B cell (primary cell): Measurements from ENCODE around the gene PRKCA. TPM values are rescaled to one million over a fixed set of nuclear protein-coding genes. Genes with fewer than 3 reads are reported as not detected.

ENCODE experiments used
- ATAC-seq: fragments of 200-7000 bp; cut with Tn5 transposase; one replicate; pipeline ENCODE4 v1.10.0; 2021; ENCODE audit warnings: low read depth, mild to moderate bottlenecking, moderate number of reproducible peaks, moderate library complexity
- CTCF ChIA-PET: fragments of 350-600 bp; sonication (Branson Sonifier 250); formaldehyde crosslinking; loops from one replicate; lab custom pipeline; 2021; ENCODE audit warnings: antibody characterized with exemption, inconsistent platforms; lab: Charles Lee
- POLR2A ChIA-PET: fragments of 350-600 bp; sonication (Branson Sonifier 250); formaldehyde crosslinking; loops from one replicate; lab custom pipeline; 2021; ENCODE audit warnings: antibody characterized with exemption; lab: Charles Lee
- DNase-seq: peaks from one replicate; pipeline ENCODE4 v3.0.0; 2013
- H2AFZ ChIP-seq: 2 replicates; pipeline ENCODE4 v1.6.1; 2012; ENCODE audit warnings: mild to moderate bottlenecking, low read depth, low read length; ENCODE audit not compliant: insufficient read depth, poor library complexity, severe bottlenecking
- H3K27ac ChIP-seq, 2 donors: 1 replicate in 1 of 2; 2 replicates in 1 of 2; pipeline ENCODE4 v1.5.1; 2012 to 2013; ENCODE audit warnings: low read length in 2 of 2, mild to moderate bottlenecking in 2 of 2, moderate library complexity in 1 of 2
- H3K27me3 ChIP-seq, 4 experiments: fragments of 200-600 bp in 1 of 4; sonication (generic) in 1 of 4; replicated peaks in 1 of 4; 1 replicate in 2 of 4; 2 replicates in 2 of 4; pipeline versions ENCODE4 v1.6.1 to v1.7.0; 2013 to 2016; ENCODE audit warnings: low read length in 3 of 4, mild to moderate bottlenecking in 2 of 4, mixed read lengths in 1 of 4, moderate library complexity in 1 of 4; ENCODE audit not compliant: insufficient read depth in 4 of 4, control insufficient read depth in 3 of 4; ENCODE audit errors: control extremely low read depth in 1 of 4
- H3K36me3 ChIP-seq, 2 experiments: replicated peaks in 1 of 2; 1 replicate in 1 of 2; 2 replicates in 1 of 2; pipeline versions ENCODE4 v1.6.1 to v1.7.1; 2013; ENCODE audit warnings: low read length in 1 of 2; ENCODE audit not compliant: insufficient read depth in 2 of 2, control insufficient read depth in 1 of 2; ENCODE audit errors: control extremely low read depth in 1 of 2, extremely low read depth in 1 of 2
- H3K4me1 ChIP-seq, 2 donors: fragments of 200-600 bp in 1 of 2; sonication (generic) in 1 of 2; 1 replicate in 1 of 2; 2 replicates in 1 of 2; pipeline versions ENCODE4 v1.5.1 to v1.6.1; 2013 to 2017; ENCODE audit warnings: low read length in 2 of 2; ENCODE audit not compliant: control insufficient read depth in 2 of 2, insufficient read depth in 2 of 2
- H3K4me2 ChIP-seq: replicated peaks from 2 replicates; pipeline ENCODE3; 2012; ENCODE audit warnings: mild to moderate bottlenecking, low read depth, low read length; ENCODE audit not compliant: poor library complexity, severe bottlenecking
- H3K4me3 ChIP-seq, 5 experiments: fragments of 200-600 bp in 1 of 5; sonication (generic) in 1 of 5; 1 replicate in 3 of 5; 2 replicates in 2 of 5; pipeline versions ENCODE4 v1.5.1 to v1.7.0; 2011 to 2016; ENCODE audit warnings: low read length in 4 of 5, mild to moderate bottlenecking in 4 of 5, low read depth in 2 of 5, control low read depth in 1 of 5, moderate library complexity in 1 of 5; ENCODE audit not compliant: insufficient read depth in 1 of 5; ENCODE audit errors: control extremely low read depth in 1 of 5, extremely low read depth in 1 of 5
- H3K79me2 ChIP-seq: fragments of 200-600 bp; sonication (generic); one replicate; pipeline ENCODE4 v1.6.0; 2016; ENCODE audit warnings: low read length; ENCODE audit not compliant: control insufficient read depth, insufficient read depth
- H3K9ac ChIP-seq: fragments of 200-600 bp; sonication (generic); 2 replicates; pipeline ENCODE4 v1.6.1; 2017; ENCODE audit warnings: mild to moderate bottlenecking, low read length, moderate library complexity
- H3K9me3 ChIP-seq, 3 donors: one replicate each; pipeline versions ENCODE4 v1.6.1 to v1.7.1; 2013; ENCODE audit warnings: low read length in 2 of 3; ENCODE audit not compliant: control insufficient read depth in 2 of 3, insufficient read depth in 1 of 3; ENCODE audit errors: control extremely low read depth in 1 of 3
- H4K20me1 ChIP-seq: 2 replicates; pipeline ENCODE4 v1.6.0; 2012; ENCODE audit warnings: mild to moderate bottlenecking, low read length; ENCODE audit not compliant: insufficient read depth, control insufficient read depth, poor library complexity, severe bottlenecking
- H3K27ac Mint-ChIP-seq: one replicate; pipeline ENCODE4 v1.8.0; 2021; ENCODE audit warnings: mixed read lengths
- H3K27me3 Mint-ChIP-seq: one replicate; pipeline ENCODE4 v1.8.0; 2021; ENCODE audit warnings: mixed read lengths
- H3K4me1 Mint-ChIP-seq: one replicate; pipeline ENCODE4 v1.8.0; 2021; ENCODE audit warnings: mixed read lengths
- H3K4me3 Mint-ChIP-seq: one replicate; pipeline ENCODE4 v1.8.0; 2021; ENCODE audit warnings: mixed read lengths
- H3K9me3 Mint-ChIP-seq: one replicate; pipeline ENCODE4 v1.8.0; 2022; ENCODE audit warnings: mixed read lengths; ENCODE audit not compliant: insufficient read depth
- EZH2 ChIP-seq: IDR thresholded peaks from 2 replicates; pipeline ENCODE4 v1.6.1; 2012; ENCODE audit warnings: borderline replicate concordance, low read depth, mild to moderate bottlenecking, moderate library complexity, low read length; ENCODE audit not compliant: insufficient read depth, poor library complexity, severe bottlenecking
- WGBS: methylation state at CpG from one replicate; pipeline ENCODE4 v1.1.5; 2013; ENCODE audit warnings: missing lambda C conversion rate; ENCODE audit not compliant: insufficient coverage; 5-methylcytosine and 5-hydroxymethylcytosine counted together
- intact Hi-C: fragments of 100-400 bp; cut with micrococcal nuclease; formaldehyde crosslinking; loops from one replicate; pipeline ENCODE4 v1.10.0; 2022
- polyA plus RNA-seq: library from polyadenylated mRNA; depleted of rRNA; stranded (reverse); fragments of >200 nt; gene quantifications from 2 replicates; pipeline ENCODE4 v1.2.3, GENCODE V29; 2012
- total RNA-seq, 2 donors: library from RNA; stranded (reverse); fragments of 120-200 nt in 1 of 2; gene quantifications; 1 replicate in 1 of 2; 2 replicates in 1 of 2; pipeline versions ENCODE4 v1.2.3 to v1.2.4, GENCODE V29; 2013 to 2022
- TF ChIP-seq, protein P1 (sequence below): fragments of 200-600 bp; IDR thresholded peaks from one replicate; pipeline ENCODE4 v1.8.0; 2022; ENCODE audit warnings: antibody characterized with exemption, mild to moderate bottlenecking

PRKCA gene
- total and polyA plus RNA-seq, 2 donors (not counting 1 experiment from before 2014, with no cell fraction given): 0.33 to 7.7 TPM

DNA sequence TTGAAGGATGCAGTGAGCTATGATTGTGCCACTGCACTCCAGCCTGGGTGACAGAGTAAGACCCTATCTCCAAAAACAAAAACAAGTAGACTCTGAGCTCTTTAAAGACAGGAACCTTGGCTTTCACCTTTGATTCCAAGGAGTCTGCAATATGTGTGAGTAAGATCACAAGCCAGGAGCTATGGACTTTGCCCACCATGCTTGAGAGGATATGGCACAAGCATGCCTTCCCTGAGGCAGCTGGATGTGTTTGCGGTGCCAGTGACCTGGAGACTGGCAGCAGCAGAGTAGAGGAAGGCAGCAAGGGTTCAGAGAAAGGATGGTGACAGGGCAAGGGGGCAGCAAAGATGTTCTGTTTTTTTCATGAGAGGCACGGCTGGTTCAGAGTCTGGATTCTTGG lies 14.5 kb upstream of the PRKCA start:
- POLR2A ChIA-PET: no interaction called here
- no peak for TF ChIP-seq EZH2
- TF ChIP-seq, protein P1, sequence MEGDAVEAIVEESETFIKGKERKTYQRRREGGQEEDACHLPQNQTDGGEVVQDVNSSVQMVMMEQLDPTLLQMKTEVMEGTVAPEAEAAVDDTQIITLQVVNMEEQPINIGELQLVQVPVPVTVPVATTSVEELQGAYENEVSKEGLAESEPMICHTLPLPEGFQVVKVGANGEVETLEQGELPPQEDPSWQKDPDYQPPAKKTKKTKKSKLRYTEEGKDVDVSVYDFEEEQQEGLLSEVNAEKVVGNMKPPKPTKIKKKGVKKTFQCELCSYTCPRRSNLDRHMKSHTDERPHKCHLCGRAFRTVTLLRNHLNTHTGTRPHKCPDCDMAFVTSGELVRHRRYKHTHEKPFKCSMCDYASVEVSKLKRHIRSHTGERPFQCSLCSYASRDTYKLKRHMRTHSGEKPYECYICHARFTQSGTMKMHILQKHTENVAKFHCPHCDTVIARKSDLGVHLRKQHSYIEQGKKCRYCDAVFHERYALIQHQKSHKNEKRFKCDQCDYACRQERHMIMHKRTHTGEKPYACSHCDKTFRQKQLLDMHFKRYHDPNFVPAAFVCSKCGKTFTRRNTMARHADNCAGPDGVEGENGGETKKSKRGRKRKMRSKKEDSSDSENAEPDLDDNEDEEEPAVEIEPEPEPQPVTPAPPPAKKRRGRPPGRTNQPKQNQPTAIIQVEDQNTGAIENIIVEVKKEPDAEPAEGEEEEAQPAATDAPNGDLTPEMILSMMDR: no peak
- H3K9me3 Mint-ChIP-seq: no peaks in the 10 kb centered on the region
- intact Hi-C loops: no loop called here
- H3K27me3 Mint-ChIP-seq: peaks cover 25% of the 10 kb centered on the region
- H3K27ac Mint-ChIP-seq: no peak overlapping the region
- Histone ChIP-seq H2AFZ (no peak overlapping the region), H3K9me3 (peaks cover 0 to 2% (median 0%) of the 10 kb centered on the region in 3 donors), H3K27ac (no peak overlapping the region), H3K27me3 (no peaks in the 10 kb centered on the region), H3K4me1 (no peaks in the 10 kb centered on the region), H3K4me3 (no peak overlapping the region), H4K20me1 (no peaks in the 10 kb centered on the region), H3K36me3 (no peaks in the 10 kb centered on the region), H3K79me2 (no peaks in the 10 kb centered on the region), H3K9ac (no peak overlapping the region), H3K4me2 (no peak overlapping the region)
- H3K4me3 Mint-ChIP-seq: no peak overlapping the region
- H3K4me1 Mint-ChIP-seq: no peaks in the 10 kb centered on the region
- WGBS: 95% methylated on average over 2 of the region's 2 CpGs
- CTCF ChIA-PET: no interaction called here
- no peak for ATAC-seq
- DNase-seq: no peak

GRCh38 chr17:66290101-66290722 lies 12.2 kb upstream of the PRKCA start:
- Histone ChIP-seq H3K79me2 (no peaks in the 10 kb centered on the region), H2AFZ (no peak overlapping the region), H4K20me1 (no peaks in the 10 kb centered on the region), H3K4me1 (no peaks in the 10 kb centered on the region), H3K4me2 (no peak overlapping the region), H3K4me3 (no peak overlapping the region), H3K9me3 (peaks cover 0 to 2% (median 0%) of the 10 kb centered on the region in 3 donors), H3K36me3 (no peaks in the 10 kb centered on the region), H3K9ac (no peak overlapping the region), H3K27me3 (no peaks in the 10 kb centered on the region), H3K27ac (no peak overlapping the region)
- Mint-ChIP-seq H3K27ac (no peak overlapping the region), H3K27me3 (peaks cover 16% of the 10 kb centered on the region), H3K4me3 (no peak overlapping the region), H3K4me1 (no peaks in the 10 kb centered on the region), H3K9me3 (no peaks in the 10 kb centered on the region)
- TF ChIP-seq EZH2: no peak
- intact Hi-C loops: no loop called here
- ATAC-seq: no peak
- WGBS: 85% methylated on average over 4 of the region's 4 CpGs
- ChIA-PET CTCF (interaction anchor here (0.7 to 0.9 kb wide), 2 partner anchors 191 to 277 kb away, joined by 3 read pairs; no protein-coding TSS in a partner anchor), POLR2A (no interaction called here)
- no peak for DNase-seq
